ENCODE data around the gene CLCN7.

Gene CLCN7

DNA sequence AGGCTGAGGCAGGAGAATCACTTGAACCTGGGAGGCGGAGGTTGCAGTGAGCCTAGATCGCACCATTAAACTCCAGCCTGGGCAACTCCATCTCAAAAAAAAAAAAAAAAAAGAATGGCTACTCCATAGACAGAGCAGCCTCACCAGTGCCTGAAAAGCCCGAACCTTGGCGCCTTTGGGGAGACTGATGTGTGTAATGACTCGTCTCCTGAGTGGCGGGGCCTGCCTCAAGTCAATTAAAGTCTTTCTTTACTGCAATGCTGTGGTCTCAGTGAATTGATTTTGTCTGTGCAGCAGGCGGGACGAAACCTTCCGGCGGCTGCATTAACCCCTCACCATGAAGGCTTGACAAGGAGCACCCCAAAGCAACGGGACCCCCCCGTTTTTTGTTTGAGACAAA, 50.8 kb downstream of the CLCN7 start:
- no peak overlapping the region for H3K4me3 ChIP-seq (ENCODE audit: low read depth, low read length)
- DNase-seq (ENCODE audit: low read depth): no peak

DNA sequence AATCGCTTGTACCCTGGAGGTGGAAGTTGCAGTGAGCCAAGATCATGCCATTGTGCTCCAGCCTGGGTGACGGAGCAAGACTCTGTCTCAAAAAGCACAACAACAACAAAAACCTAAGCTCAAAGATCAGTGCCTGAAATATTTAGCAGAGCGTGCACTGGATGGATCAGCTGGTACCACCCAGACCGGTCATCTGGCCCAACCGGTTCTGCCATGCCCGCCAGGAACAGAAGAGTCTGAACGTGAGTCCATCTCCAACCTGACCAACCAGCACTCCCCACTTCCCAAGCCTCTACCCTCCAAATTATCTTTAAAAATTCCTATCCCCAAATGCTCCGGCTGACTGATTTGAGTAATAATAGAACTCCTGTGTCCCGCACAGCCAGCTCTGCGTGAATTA, 52.8 kb downstream of the CLCN7 start:
- DNase-seq (ENCODE audit: low read depth): no peak
- no peak overlapping the region for H3K4me3 ChIP-seq (ENCODE audit: low read depth, low read length)

GRCh38 chr16:1420111-1420539, 54.7 kb downstream of the CLCN7 start:
- peak overlapping the region; percentile 100 for H3K4me3 ChIP-seq (ENCODE audit: low read depth, low read length)
- no peak for DNase-seq (ENCODE audit: low read depth)

DNA sequence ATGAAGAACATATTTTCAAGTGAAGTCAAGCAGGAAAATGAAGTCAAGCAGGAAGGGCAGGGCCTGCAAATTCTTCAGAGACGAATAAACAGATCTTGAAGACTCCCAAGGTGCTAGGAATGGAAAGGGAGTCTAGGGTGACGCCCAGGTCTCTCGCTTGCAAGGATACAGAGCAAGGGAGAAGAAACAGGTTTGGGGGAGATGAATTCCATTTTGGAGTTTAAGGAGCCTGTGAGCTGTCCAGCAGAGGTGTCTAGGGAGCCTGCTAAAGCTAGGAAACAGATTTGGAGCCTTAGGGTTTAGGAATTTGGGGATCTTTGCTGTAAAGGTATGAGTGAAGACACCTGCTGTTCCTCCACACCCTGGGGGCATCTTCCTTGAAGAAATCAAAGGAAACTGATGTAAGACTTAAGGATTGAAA, 58.3 kb downstream of the CLCN7 start:
- no peak for DNase-seq (ENCODE audit: low read depth)
- no peak overlapping the region for H3K4me3 ChIP-seq (ENCODE audit: low read depth, low read length)

- DNase-seq (ENCODE audit: low read depth): no peak
- peak within 1 kb of the TSS; percentile 73 for H3K4me3 ChIP-seq (ENCODE audit: low read depth, low read length)
Measured at GRCh38 chr16:1414532-1415260, 60.1 kb downstream of the CLCN7 start, which contains the start of gene UNKL. Gene UNKL, minus strand, starts transcription at chr16:1414704. Its CDS starts 13 bp downstream, at chr16:1414691.

GRCh38 chr16:1413684-1414531, 60.9 kb downstream of the CLCN7 start:
- peak overlapping the region; percentile 73 for H3K4me3 ChIP-seq (ENCODE audit: low read depth, low read length)
- DNase-seq (ENCODE audit: low read depth): no peak

- no peak overlapping the region for H3K4me3 ChIP-seq (ENCODE audit: low read depth, low read length)
- no peak for DNase-seq (ENCODE audit: low read depth)
Measured at GRCh38 chr16:1412847-1413246, 62.0 kb downstream of the CLCN7 start.

- H3K4me3 ChIP-seq (ENCODE audit: low read depth, low read length): peak overlapping the region; percentile 65
- peak; percentile 60 for DNase-seq (ENCODE audit: low read depth)
Measured at GRCh38 chr16:1408171-1408837, 66.5 kb downstream of the CLCN7 start.

GRCh38 chr16:1407753-1408152, 67.1 kb downstream of the CLCN7 start:
- no peak for DNase-seq (ENCODE audit: low read depth)
- peak overlapping the region; percentile 65 for H3K4me3 ChIP-seq (ENCODE audit: low read depth, low read length)

- DNase-seq (ENCODE audit: low read depth): no peak
- no peak overlapping the region for H3K4me3 ChIP-seq (ENCODE audit: low read depth, low read length)
Measured at GRCh38 chr16:1403733-1404132, 71.1 kb downstream of the CLCN7 start.

- no peak overlapping the region for H3K4me3 ChIP-seq (ENCODE audit: low read depth, low read length)
- DNase-seq (ENCODE audit: low read depth): no peak
Measured at GRCh38 chr16:1403036-1403435, 71.8 kb downstream of the CLCN7 start.

DNA sequence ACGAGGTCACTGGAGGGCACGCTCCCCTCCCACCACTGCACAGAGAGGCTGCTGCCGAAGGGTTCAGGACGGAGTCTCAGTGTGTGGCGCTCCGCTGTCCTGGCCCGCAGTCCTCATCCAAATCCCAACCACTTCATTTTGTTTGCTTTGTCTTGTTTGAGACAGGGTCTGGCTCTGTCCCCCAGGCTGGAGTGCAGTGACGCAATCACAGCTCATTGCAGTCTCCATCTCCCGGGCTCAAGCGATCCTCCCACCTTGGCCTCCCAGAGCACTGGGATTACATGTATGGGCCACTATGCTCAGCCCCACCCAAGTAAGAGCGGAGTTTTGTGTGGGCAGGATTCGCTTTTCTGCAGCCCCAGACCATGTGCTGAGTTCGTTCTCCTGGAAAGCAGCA, 73.1 kb downstream of the CLCN7 start:
- DNase-seq (ENCODE audit: low read depth): no peak
- no peak overlapping the region for H3K4me3 ChIP-seq (ENCODE audit: low read depth, low read length)

GRCh38 chr16:1401061-1401757, 73.6 kb downstream of the CLCN7 start:
- DNase-seq (ENCODE audit: low read depth): no peak
- H3K4me3 ChIP-seq (ENCODE audit: low read depth, low read length): no peak overlapping the region

DNA sequence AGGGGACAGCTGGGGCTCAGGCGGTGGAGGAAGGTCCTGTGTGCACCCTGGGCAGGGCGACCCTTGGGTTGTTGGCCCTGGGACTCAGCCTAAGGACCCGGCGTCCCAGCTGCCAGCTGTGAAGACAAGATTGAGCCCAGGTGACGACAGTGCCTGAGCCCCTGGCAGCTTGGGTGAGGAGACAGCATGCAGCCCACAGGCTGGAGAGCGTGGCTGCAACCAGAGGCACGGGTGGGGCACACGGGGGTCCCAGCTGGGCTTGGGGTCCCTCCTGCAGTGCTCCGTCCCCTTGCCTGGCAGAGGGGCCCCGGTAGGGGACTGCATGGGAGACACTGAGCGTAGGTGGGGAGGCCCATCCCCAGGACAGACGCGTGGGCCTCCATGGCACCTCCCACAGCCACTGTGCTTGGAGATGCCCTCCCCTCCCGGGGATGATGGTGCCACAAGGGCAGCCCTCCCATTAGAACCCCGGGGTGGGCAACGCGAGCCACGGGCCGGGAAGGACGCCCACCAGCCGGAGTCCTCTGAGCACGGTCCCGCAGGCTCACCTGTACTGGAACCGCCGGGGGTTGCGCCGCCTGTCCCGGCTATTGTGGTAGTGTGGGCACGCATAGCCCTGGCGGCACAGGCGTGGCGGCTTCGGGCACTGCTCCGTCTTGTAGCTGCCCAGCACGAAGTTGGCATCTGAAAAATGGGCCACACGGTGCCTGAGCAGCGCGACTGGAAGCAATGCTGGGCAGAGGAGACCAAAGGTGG, 75.8 kb downstream of the CLCN7 start:
- DNase-seq (ENCODE audit: low read depth): no peak
- H3K4me3 ChIP-seq (ENCODE audit: low read depth, low read length): no peak overlapping the region

- DNase-seq (ENCODE audit: low read depth): no peak
- no peak overlapping the region for H3K4me3 ChIP-seq (ENCODE audit: low read depth, low read length)
Measured at GRCh38 chr16:1398351-1398750, 76.5 kb downstream of the CLCN7 start.

DNA sequence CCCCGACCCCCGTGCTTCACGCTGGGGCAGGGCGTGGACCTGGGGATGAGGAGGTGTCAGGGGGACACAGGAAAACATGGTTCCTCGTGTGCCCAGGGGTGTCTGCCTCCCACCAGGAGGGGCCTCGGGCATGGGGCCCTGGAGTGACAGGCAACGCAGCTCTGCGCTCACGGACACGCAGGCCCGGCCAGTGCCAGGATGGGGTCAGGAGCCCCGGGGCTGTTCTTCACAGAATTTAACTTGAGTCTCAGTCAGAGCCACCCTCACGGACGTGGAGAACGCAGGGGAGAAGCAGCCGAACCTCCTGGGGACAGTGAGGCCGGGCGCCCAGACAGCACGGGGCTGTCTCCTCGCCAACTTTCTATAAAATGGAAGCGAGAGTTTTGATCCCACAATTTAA, 77.0 kb downstream of the CLCN7 start:
- no peak overlapping the region for H3K4me3 ChIP-seq (ENCODE audit: low read depth, low read length)
- no peak for DNase-seq (ENCODE audit: low read depth)

- DNase-seq (ENCODE audit: low read depth): no peak
Measured at GRCh38 chr16:1395444-1396031, 79.3 kb downstream of the CLCN7 start.

More at GRCh38 chr16:1395444-1396031, 79.3 kb downstream of the CLCN7 start:
- H3K4me3 ChIP-seq (ENCODE audit: low read depth, low read length): no peak overlapping the region
